Dedifferentiated amniotic fluid mesenchymal stem cell (primary cell): ENCODE data around the gene ARFGAP2.

Experiments used
- DNase-seq: peaks from one replicate; pipeline ENCODE4 v3.0.0-alpha.2; 2016; ENCODE audit errors: extremely low spot score

The ARFGAP2 gene

GRCh38 chr11:47171061-47171838 lies 5.4 kb downstream of the ARFGAP2 start:
- DNase-seq, result no peak

- no peak for DNase-seq
Observed at GRCh38 chr11:47166368-47166767, 10.3 kb downstream of the ARFGAP2 start.

- DNase-seq, result no peak
Observed at GRCh38 chr11:47165253-47165840, 11.3 kb downstream of the ARFGAP2 start.

GRCh38 chr11:47164321-47164720 lies 12.4 kb downstream of the ARFGAP2 start:
- no peak for DNase-seq

GRCh38 chr11:47163898-47164297 lies 12.8 kb downstream of the ARFGAP2 start:
- no peak for DNase-seq

- no peak for DNase-seq
Observed at GRCh38 chr11:47163193-47163592, 13.5 kb downstream of the ARFGAP2 start.

- no peak for DNase-seq
Observed at GRCh38 chr11:47162426-47162825, 14.3 kb downstream of the ARFGAP2 start.

- no peak for DNase-seq
Observed at GRCh38 chr11:47161890-47162289, 14.8 kb downstream of the ARFGAP2 start.

- DNase-seq, result no peak
Observed at GRCh38 chr11:47161134-47161854, 15.4 kb downstream of the ARFGAP2 start.

GRCh38 chr11:47160753-47161133 lies 15.9 kb downstream of the ARFGAP2 start:
- no peak for DNase-seq

GRCh38 chr11:47158242-47158641 lies 18.4 kb downstream of the ARFGAP2 start:
- no peak for DNase-seq

GRCh38 chr11:47157805-47158204 lies 18.9 kb downstream of the ARFGAP2 start:
- no peak for DNase-seq

- DNase-seq, result no peak
Observed at GRCh38 chr11:47156951-47157350, 19.7 kb downstream of the ARFGAP2 start.

GRCh38 chr11:47156333-47156732 lies 20.3 kb downstream of the ARFGAP2 start:
- no peak for DNase-seq

GRCh38 chr11:47155879-47156278 lies 20.8 kb downstream of the ARFGAP2 start:
- no peak for DNase-seq

- DNase-seq, result no peak
Observed at GRCh38 chr11:47154616-47155570, 21.8 kb downstream of the ARFGAP2 start.

- peak; percentile 69 for DNase-seq
Observed at GRCh38 chr11:47152953-47153950, 23.4 kb downstream of the ARFGAP2 start.

- DNase-seq, result no peak
Observed at GRCh38 chr11:47152126-47152952, 24.3 kb downstream of the ARFGAP2 start.

- DNase-seq, result no peak
Observed at GRCh38 chr11:47149782-47150181, 26.9 kb downstream of the ARFGAP2 start.
